ENCODE measurements around the gene GATA3. TPM values are rescaled to one million over a fixed set of nuclear protein-coding genes. Genes with fewer than 3 reads are reported as not detected.

The GATA3 gene
- total and polyA plus RNA-seq, 2 experiments from 2014 or later = 2.4 to 15.4 TPM

DNA sequence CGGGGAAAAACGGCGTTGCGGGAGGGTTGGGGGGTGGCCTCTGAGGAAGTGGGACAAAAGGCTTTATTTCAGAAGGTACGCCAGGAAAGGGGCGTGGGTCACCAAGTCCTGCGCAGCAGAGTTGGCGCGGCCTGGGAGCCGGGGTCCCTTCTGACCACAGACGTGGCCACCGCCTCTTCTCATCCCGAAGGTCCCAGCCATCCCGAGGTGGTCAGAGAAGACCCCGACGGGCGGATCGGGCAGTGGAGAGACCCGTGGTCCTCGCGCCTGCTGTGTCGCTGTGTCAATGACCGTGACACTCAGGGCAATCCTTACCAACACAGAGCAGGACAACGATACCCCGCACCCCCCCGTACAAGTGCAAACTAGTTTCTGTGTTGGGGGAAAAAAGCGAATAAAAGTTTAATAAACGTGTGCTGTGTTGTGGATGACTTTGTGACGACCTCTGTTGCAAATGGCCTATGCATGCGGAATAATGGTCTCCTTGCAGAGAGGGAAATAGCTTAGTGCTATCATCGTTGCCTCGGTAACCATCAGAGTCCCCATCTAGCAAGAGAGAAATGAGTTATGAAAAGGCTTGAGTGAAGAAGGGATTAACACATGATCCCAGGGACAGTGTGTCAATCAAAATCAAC, 19.4 kb upstream of the GATA3 start:
- Histone ChIP-seq H3K27me3 (peaks cover 94% of the 10 kb centered on the region), H4K20me1 (ENCODE audit: insufficient read depth, poor library complexity, severe bottlenecking) (no peaks in the 10 kb centered on the region), H3K4me1 (ENCODE audit: insufficient read depth) (peaks cover 17% of the 10 kb centered on the region), H3K4me2 (peak overlapping the region; percentile 80), H3K36me3 (replicated peaks; ENCODE audit: insufficient read depth, low read depth) (no peaks in the 10 kb centered on the region), H3K27ac (no peak overlapping the region), H3K9me3 (ENCODE audit: low read depth) (no peaks in the 10 kb centered on the region), H3K4me3 (no peak overlapping the region), H2AFZ (peak overlapping the region; percentile 35), H3K9me2 (replicated peaks; ENCODE audit: insufficient read depth) (no peaks in the 10 kb centered on the region), H3K79me2 (no peaks in the 10 kb centered on the region)
- no peak for DNase-seq (ENCODE audit: low spot score)
- peak; percentile 60 for TF ChIP-seq EZH2phosphoT487 (IDR thresholded peaks at IDR 0.05; ENCODE audit: low read depth, severe bottlenecking, unreplicated experiment)
- TF ChIP-seq, protein P1, sequence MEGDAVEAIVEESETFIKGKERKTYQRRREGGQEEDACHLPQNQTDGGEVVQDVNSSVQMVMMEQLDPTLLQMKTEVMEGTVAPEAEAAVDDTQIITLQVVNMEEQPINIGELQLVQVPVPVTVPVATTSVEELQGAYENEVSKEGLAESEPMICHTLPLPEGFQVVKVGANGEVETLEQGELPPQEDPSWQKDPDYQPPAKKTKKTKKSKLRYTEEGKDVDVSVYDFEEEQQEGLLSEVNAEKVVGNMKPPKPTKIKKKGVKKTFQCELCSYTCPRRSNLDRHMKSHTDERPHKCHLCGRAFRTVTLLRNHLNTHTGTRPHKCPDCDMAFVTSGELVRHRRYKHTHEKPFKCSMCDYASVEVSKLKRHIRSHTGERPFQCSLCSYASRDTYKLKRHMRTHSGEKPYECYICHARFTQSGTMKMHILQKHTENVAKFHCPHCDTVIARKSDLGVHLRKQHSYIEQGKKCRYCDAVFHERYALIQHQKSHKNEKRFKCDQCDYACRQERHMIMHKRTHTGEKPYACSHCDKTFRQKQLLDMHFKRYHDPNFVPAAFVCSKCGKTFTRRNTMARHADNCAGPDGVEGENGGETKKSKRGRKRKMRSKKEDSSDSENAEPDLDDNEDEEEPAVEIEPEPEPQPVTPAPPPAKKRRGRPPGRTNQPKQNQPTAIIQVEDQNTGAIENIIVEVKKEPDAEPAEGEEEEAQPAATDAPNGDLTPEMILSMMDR (IDR thresholded peaks at IDR 0.05; ENCODE audit: poor library complexity) = no peak
- WGBS (ENCODE audit: low lambda C conversion rate, missing lambda C conversion rate) = 6% methylated on average over 23 of the region's 32 CpGs

DNA sequence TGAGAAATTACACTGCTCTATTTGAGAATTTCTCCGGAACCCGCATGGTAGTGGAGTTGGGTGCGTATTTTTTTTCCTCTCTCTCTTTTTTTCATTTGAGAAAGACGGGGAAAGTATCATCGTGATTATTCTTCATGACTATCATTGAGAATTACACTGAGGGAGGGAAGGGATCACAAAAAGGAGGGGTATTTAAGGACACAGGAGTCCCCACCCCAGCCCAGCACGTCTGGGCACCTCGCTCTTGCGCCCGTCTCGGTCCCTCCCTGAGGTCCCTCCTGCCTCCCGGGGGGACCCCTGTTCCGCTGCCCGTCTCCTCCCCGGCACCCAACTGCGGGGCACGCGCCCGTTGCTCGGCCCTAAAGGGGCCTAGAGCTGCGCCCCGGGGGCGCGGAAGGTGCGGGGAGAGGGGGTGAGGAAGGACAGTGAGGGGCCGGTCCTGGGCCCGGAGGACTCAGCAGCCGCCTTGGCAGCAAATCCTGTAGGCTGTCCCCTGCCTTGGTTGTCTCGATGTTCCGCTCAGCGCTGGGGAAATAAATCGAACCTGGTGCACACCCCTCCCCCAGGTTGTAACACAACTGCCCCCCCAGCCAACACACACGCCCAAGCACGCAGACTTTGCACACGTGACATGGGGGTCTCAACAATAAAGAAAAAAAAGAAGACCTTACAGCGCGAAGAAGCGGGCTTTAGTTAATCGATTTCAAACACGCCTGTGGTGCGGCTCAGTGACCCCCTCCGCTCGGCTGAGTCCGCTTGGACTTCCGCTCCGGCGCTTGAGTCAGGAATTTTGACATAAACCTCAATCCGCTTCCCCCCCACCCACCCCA, 18.6 kb upstream of the GATA3 start:
- TF ChIP-seq, protein P1 (IDR thresholded peaks at IDR 0.05; ENCODE audit: poor library complexity) = no peak
- TF ChIP-seq EZH2phosphoT487 (IDR thresholded peaks at IDR 0.05; ENCODE audit: low read depth, severe bottlenecking, unreplicated experiment) (peak; percentile 69), EZH2 (IDR thresholded peaks at IDR 0.05; ENCODE audit: borderline replicate concordance) (peak; percentile 89)
- Histone ChIP-seq H3K36me3 (replicated peaks; ENCODE audit: insufficient read depth, low read depth) (no peaks in the 10 kb centered on the region), H3K9me3 (ENCODE audit: low read depth) (no peaks in the 10 kb centered on the region), H3K27me3 (peaks cover 98% of the 10 kb centered on the region), H2AFZ (no peak overlapping the region), H4K20me1 (ENCODE audit: insufficient read depth, poor library complexity, severe bottlenecking) (no peaks in the 10 kb centered on the region), H3K9me2 (replicated peaks; ENCODE audit: insufficient read depth) (no peaks in the 10 kb centered on the region), H3K27ac (no peak overlapping the region), H3K79me2 (no peaks in the 10 kb centered on the region), H3K4me2 (peak overlapping the region; percentile 51), H3K4me1 (ENCODE audit: insufficient read depth) (peaks cover 17% of the 10 kb centered on the region), H3K4me3 (no peak overlapping the region)
- WGBS (ENCODE audit: low lambda C conversion rate, missing lambda C conversion rate) = 5% methylated on average over 29 of the region's 47 CpGs
- no peak for DNase-seq (ENCODE audit: low spot score)

DNA sequence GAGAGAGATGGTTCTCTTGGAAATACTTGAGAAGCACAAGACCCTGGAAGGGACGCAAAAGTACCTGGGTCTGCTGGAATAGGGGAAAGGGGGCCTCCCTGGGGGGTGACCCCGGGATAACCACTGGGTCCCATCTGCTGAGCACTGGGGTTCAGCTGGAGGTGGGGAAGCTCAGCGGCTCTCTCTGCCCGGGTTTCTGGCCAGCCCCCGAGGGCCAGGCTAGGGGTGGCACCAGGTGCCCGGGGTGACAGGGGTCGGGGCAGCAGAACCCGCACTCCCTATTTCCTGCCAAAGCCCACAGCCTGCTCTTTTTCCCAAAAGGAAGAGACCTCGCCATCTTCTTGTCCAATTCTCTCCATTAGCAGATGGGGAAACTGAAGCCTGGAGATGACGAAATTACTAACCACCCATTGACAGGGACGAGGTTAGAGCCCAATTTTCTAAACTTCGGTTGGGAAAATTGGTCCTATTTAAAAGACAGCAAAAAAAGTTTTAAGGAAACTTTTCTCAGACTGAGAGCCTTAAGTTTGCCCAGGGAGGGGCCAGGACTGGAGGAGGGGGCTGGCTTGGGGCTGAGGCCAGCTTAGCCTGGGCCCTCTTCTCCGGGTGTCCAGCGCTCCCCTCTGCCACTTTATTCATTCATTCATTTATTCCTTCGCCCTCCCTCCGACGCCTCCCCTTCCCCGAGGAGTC, 17.8 kb upstream of the GATA3 start:
- Histone ChIP-seq H3K4me3 (no peak overlapping the region), H4K20me1 (ENCODE audit: insufficient read depth, poor library complexity, severe bottlenecking) (no peaks in the 10 kb centered on the region), H3K36me3 (replicated peaks; ENCODE audit: insufficient read depth, low read depth) (no peaks in the 10 kb centered on the region), H3K4me1 (ENCODE audit: insufficient read depth) (peaks cover 17% of the 10 kb centered on the region), H3K27me3 (peaks cover 98% of the 10 kb centered on the region), H2AFZ (no peak overlapping the region), H3K27ac (no peak overlapping the region), H3K79me2 (no peaks in the 10 kb centered on the region), H3K9me2 (replicated peaks; ENCODE audit: insufficient read depth) (no peaks in the 10 kb centered on the region), H3K9me3 (ENCODE audit: low read depth) (no peaks in the 10 kb centered on the region), H3K4me2 (peak overlapping the region; percentile 44)
- no peak for DNase-seq (ENCODE audit: low spot score)
- TF ChIP-seq EZH2phosphoT487 (IDR thresholded peaks at IDR 0.05; ENCODE audit: low read depth, severe bottlenecking, unreplicated experiment) (peak; percentile 87), EZH2 (IDR thresholded peaks at IDR 0.05; ENCODE audit: borderline replicate concordance) (no peak)
- 6% methylated on average over 17 of the region's 18 CpGs for WGBS (ENCODE audit: low lambda C conversion rate, missing lambda C conversion rate)

Data from hepatocyte (in vitro differentiated cells).